COLO668 (cell line): ENCODE measurements around the gene SECISBP2L.
"Not testable (repeated sequence)": the region's sequence is repeated elsewhere in the genome, so short reads cannot be mapped to it uniquely, and the experiment has no call there.

Experiments used
- DNase-seq: peaks from one replicate; lab custom pipeline; 2025; ENCODE audit not compliant: unreplicated experiment; lab: John Stamatoyannopoulos, UW

SECISBP2L gene

DNA sequence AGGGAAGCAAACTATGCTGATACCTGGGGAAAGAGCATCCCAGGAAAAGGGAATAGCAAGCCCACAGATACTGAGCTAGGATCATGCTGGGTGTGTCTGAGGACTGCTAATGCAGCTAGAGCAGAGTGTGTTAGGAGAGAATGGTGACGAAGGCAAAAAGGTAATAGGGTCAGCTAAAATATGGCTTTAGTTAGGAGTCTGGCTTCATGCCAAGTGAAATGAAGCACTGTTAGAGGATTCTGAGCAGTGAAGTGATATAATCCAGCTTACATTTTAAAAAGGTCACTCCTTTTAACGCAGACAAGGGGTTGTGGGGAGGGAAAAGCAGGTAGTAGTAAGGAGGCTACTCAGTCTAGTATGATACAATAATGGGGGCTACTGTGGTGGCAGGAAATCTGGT lies 30.4 kb downstream of the SECISBP2L start:
- DNase-seq, result no peak

DNA sequence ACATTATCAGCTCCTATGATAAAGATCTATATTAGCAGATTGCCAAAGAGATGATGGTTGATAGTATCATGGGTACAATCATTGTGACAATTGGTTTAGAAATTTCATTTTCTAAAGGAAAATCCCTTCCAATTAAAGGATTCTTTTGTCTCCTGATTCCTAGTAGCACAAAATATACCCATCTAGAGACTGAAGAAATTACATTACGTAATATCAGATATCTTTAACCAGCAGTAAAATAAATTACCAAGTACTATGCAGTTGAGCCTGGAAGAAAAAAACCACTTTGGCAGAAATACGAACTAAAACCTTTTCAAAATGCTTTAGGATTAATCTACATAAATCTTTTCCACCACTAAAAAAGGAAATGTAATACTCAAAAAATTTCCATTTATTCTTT lies 46.9 kb downstream of the SECISBP2L start:
- no peak for DNase-seq

GRCh38 chr15:48996276-48996675 lies 50.0 kb downstream of the SECISBP2L start:
- no peak for DNase-seq

DNA sequence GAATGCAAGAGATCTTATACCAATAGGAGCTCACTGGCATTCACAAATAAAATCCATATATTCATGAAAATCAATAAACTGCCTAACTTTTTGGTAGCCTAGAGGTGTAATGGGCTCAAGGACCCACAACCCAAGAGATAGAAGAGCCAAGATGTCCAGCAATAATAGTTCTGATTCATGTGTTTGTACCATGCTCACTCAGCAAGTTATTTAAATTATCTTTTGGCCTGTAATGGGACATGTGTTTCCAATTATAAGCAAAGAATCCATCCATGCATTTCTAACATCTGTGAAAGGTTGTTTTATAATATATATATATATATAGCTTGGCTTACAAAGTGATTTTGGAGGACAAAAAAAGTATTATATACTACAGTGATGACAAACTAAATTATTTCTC lies 52.9 kb downstream of the SECISBP2L start:
- DNase-seq, result no peak

DNA sequence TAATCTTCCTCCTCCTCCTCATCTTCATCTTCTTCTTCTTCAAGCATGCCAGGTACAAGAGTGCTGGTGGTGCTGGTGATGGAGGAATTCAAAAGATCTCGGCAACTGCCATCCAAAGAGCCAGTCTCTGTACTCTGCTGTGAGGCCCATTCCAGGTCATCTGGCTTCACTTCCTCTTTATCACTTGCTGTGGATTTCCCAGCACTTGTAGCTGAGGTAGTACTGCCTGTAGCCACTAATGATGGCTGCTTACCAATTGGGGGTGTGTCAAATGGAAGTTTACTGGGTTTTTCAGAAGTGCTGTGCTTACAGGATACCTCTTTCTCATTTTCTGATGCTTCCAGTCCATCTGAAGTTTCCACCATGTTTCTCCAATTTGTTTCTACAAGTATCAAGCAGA lies 53.7 kb downstream of the SECISBP2L start:
- DNase-seq, result no peak

DNA sequence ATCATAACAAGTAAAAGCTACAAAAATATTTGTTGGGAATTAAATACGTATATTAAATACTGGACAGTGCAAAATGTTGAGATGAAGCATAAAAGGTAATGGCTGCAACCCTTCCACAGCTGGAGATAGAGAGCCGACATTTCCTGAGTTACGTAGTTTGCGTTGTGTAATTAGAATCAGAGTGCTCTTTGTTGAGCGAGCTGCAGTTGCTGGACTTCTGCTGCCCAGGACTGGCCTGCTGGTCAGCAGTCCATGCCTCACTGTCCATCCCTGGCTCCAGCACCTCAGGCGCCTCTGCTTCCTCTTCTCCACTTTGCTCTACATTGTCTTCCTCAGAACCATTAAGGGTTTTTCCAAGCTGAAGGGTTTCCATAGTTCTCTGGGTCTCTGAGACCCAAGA lies 54.1 kb downstream of the SECISBP2L start:
- no peak for DNase-seq

GRCh38 chr15:48989170-48989569 lies 57.1 kb downstream of the SECISBP2L start:
- DNase-seq, result no peak

DNA sequence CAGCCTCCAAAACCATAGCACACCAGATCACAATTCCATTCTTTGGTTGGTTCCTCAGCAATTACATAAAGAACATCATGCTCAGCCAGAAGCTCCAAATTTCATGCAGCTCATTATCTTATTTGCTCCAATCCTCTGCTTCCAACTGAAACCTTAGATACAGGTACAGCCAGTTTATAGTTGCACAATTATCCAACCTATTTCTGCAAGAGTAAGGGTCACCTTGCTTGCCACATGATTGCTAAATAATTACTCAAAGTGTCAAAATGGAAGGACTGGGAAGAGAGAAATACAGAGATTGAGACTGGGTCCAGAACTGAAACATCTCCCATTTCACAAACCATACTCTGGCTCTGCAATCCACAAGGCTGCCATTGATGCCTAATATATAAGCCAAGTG lies 59.1 kb downstream of the SECISBP2L start:
- no peak for DNase-seq

DNA sequence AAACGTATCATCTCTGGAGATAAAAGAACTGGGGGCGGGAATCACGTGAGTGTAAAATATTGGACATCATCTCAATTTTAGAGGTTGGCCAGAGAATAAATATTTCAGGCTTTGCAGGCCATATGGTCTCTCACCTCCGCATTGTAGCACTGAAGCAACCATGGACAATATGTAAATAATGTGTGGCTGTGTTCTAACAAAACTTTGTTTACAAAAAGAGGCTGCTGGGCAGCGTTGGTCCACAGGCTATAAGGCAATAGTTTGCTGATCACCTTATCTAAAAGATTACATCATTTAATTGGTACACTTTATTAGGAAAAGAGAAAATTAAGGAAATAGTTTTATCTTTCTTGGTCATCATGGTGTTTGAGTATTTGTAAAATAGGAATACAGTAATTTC lies 60.0 kb downstream of the SECISBP2L start:
- no peak for DNase-seq

GRCh38 chr15:48985516-48985915 lies 60.7 kb downstream of the SECISBP2L start:
- no peak for DNase-seq

- DNase-seq, result no peak
Observed at GRCh38 chr15:48984811-48985352, 61.4 kb downstream of the SECISBP2L start.

DNA sequence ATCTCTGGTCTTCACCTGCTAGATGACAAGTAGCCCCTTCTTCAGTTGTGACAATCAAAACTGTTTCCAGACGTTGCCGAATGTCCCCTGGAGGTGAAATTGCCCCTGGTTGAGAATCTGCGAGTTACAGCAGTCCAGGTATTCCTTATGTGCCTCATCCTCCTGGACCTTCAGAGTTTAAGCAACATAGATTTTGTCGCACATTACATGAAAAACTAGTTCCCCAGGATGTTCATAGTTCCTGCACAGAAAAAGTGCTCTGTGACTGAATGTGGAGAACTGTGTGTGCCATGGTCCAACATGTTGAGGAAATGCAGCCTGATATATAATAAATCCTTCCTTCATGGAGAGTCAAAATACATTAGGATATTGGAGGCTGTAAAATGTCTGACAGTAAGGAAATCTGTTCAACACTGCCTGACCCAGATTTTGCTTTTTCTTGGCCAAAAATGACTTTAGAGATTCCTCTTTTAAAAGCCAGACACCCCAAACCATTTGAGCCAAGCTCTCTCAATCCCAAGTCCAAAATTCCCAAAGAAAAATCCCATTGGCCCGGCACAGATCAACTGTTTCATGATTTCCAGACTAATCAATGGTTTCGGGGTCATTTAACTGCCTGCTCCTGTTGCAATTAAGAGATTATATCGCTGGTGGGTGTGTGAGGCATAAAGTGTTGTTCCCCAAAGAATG lies 62.1 kb downstream of the SECISBP2L start:
- no peak for DNase-seq

GRCh38 chr15:48983300-48983699 lies 62.9 kb downstream of the SECISBP2L start:
- no peak for DNase-seq

GRCh38 chr15:48981941-48982340 lies 64.3 kb downstream of the SECISBP2L start:
- no peak for DNase-seq

DNA sequence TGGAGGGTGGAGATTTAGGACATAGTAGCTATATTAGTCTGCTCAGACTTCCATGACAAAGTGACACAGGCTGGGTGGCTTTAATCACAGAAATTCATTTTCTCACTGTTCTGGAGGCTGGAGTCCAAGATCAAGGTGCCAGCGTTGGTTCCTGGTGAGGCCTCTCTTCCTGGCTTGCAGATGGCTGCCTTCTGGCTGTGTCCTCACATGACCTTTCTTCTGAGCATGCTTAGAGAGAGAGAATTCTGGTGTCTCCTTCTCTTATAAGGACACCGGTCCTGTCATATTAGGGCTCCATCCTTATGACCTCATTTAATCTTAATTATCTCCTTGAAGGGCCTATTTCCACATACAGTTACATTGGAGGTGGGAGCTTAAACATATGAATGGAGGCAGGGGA lies 67.6 kb downstream of the SECISBP2L start:
- DNase-seq, result no peak

- DNase-seq, result no peak
Observed at GRCh38 chr15:48976444-48977088, 69.7 kb downstream of the SECISBP2L start.

- DNase-seq, result peak; percentile 89
Observed at GRCh38 chr15:48975472-48976419, 70.5 kb downstream of the SECISBP2L start.

- no peak for DNase-seq
Observed at GRCh38 chr15:48974882-48975281, 71.4 kb downstream of the SECISBP2L start.

GRCh38 chr15:48972750-48973503 lies 73.3 kb downstream of the SECISBP2L start:
- no peak for DNase-seq

- DNase-seq, result not testable (repeated sequence)
Observed at GRCh38 chr15:48970926-48971325, 75.3 kb downstream of the SECISBP2L start.

- DNase-seq, result no peak
Observed at GRCh38 chr15:48968066-48968465, 78.2 kb downstream of the SECISBP2L start.
